Kidney (tissue), 14 donors: ENCODE results near the gene UGCG. TPM values are rescaled to one million over a fixed set of nuclear protein-coding genes. Genes with fewer than 3 reads are reported as not detected.
"Not testable (repeated sequence)": the region's sequence is repeated elsewhere in the genome, so short reads cannot be mapped to it uniquely, and the experiment has no call there.

Source experiments
- DNase-seq, 5 donors: peaks; one replicate each; pipeline ENCODE4 v3.0.0-alpha.2; 2013 to 2020
- FAIRE-seq: peaks from 2 replicates; lab custom pipeline; 2012; peaks lifted over from hg19 to GRCh38; lab: Jason Lieb, UNC
- H3K27ac ChIP-seq, 2 donors: one replicate each; pipeline ENCODE4 v1.7.0; 2013; ENCODE audit warnings: low read depth in 2 of 2, low read length in 2 of 2, inconsistent platforms in 1 of 2
- H3K27me3 ChIP-seq: one replicate; pipeline ENCODE4 v1.7.1; 2013; ENCODE audit warnings: low read length, inconsistent platforms; ENCODE audit not compliant: control insufficient read depth, insufficient read depth
- H3K36me3 ChIP-seq, 3 donors: one replicate each; pipeline versions ENCODE4 v1.7.0 to v1.7.1; 2013; ENCODE audit warnings: low read length in 3 of 3, control low read depth in 1 of 3, inconsistent platforms in 1 of 3; ENCODE audit not compliant: insufficient read depth in 3 of 3, control insufficient read depth in 2 of 3
- H3K4me1 ChIP-seq, 3 donors: one replicate each; pipeline versions ENCODE4 v1.7.0 to v1.7.1; 2013; ENCODE audit warnings: low read length in 3 of 3, inconsistent platforms in 1 of 3, low read depth in 1 of 3; ENCODE audit not compliant: control insufficient read depth in 2 of 3, insufficient read depth in 2 of 3
- H3K4me3 ChIP-seq, 3 donors: one replicate each; pipeline versions ENCODE4 v1.7.0 to v1.8.1; 2013; ENCODE audit warnings: low read length in 3 of 3, control low read depth in 1 of 3, inconsistent platforms in 1 of 3
- H3K9ac ChIP-seq, 3 donors: one replicate each; pipeline versions ENCODE4 v1.7.0 to v1.7.1; 2013; ENCODE audit warnings: low read length in 3 of 3, control low read depth in 1 of 3, inconsistent platforms in 1 of 3
- H3K9me3 ChIP-seq, 3 donors: one replicate each; pipeline versions ENCODE4 v1.7.0 to v1.7.1; 2013; ENCODE audit warnings: low read length in 3 of 3, control low read depth in 1 of 3, inconsistent platforms in 1 of 3; ENCODE audit not compliant: control insufficient read depth in 2 of 3, insufficient read depth in 1 of 3
- CTCF ChIP-seq: IDR thresholded peaks from 3 replicates; pipeline ENCODE4 v1.5.1; 2012; ENCODE audit warnings: mild to moderate bottlenecking, moderate library complexity, borderline replicate concordance; ENCODE audit not compliant: insufficient read depth; ENCODE audit errors: extremely low read depth
- intact Hi-C: fragments of 100-400 bp; cut with DNase I; formaldehyde crosslinking; loops from one replicate; pipeline ENCODE4 v1.11.1; 2022
- polyA plus RNA-seq: library from polyadenylated mRNA; stranded (reverse); fragments of 350-450 nt; fragmentation: Illumina TruSeq; extraction: RNeasy Lipid Tissue Mini Kit (QIAGEN cat#74804); gene quantifications from one replicate; pipeline ENCODE4 v1.2.3, GENCODE V29; 2014; ENCODE audit warnings: low read depth, low replicate concordance; ENCODE audit not compliant: insufficient read depth
- total RNA-seq: library from RNA; stranded (reverse); fragmentation: NEBNext Ultra II Directional; extraction: Animal tissue kit (Norgen Biotek cat#: 25700); gene quantifications from one replicate; pipeline ENCODE4 v1.2.1, GENCODE V29; 2021
- donor health status: control.
- donor health status: control.
- donor health status: control.
- donor health status: control.
- donor health status: control.
- donor health status: DM: yes; HTN: yes; CAD: no.
- donor health status: Normal renal cell carcinoma (clear cell type).

UGCG gene
- total and polyA plus RNA-seq, 2 donors from 2014 or later: 20.8 to 113 TPM

GRCh38 chr9:111944241-111944866 lies 47.7 kb downstream of the UGCG start:
- H3K4me3 ChIP-seq: no peak overlapping the region
- no peaks in the 10 kb centered on the region for H3K36me3 ChIP-seq
- intact Hi-C loops: no loop called here
- no peak for TF ChIP-seq CTCF
- no peak for DNase-seq
- H3K4me1 ChIP-seq: no peaks in the 10 kb centered on the region
- no peak for FAIRE-seq
- H3K27ac ChIP-seq: no peak overlapping the region
- H3K9ac ChIP-seq: no peak overlapping the region
- no peaks in the 10 kb centered on the region for H3K27me3 ChIP-seq
- no peaks in the 10 kb centered on the region for H3K9me3 ChIP-seq

- intact Hi-C loops: no loop called here
- Histone ChIP-seq H3K36me3 (no peaks in the 10 kb centered on the region), H3K4me3 (no peak overlapping the region), H3K4me1 (no peaks in the 10 kb centered on the region), H3K27ac (no peak overlapping the region), H3K9ac (no peak overlapping the region), H3K27me3 (no peaks in the 10 kb centered on the region), H3K9me3 (no peaks in the 10 kb centered on the region)
- TF ChIP-seq CTCF: no peak
- FAIRE-seq (no peak), DNase-seq (no peak)
These were observed 48.6 kb downstream of the UGCG start for GRCh38 chr9:111945216-111945615.

DNA sequence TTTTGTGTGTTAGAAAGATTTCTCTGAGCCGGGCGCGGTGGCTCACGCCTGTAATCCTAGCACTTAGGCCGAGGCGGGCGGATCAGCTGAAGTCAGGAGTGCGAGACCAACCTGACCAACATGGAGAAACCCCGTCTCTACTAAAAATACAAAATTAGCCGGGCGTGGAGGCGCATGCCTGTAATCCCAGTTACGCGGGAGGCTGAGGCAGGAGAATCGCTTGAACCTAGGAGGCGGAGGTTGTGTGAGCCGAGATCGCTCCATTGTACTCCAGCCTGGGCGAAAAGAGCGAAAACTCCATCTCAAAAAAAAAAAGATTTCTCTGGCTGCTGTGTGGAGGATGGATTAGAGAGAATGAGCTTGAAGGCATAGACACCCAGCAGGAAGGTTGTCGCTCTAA lies 51.5 kb downstream of the UGCG start:
- FAIRE-seq, DNase-seq, H3K4me3 ChIP-seq, H3K27ac ChIP-seq, intact Hi-C loops, H3K9me3 ChIP-seq, H3K9ac ChIP-seq, H3K4me1 ChIP-seq, H3K27me3 ChIP-seq, H3K36me3 ChIP-seq: not testable (repeated sequence)

DNA sequence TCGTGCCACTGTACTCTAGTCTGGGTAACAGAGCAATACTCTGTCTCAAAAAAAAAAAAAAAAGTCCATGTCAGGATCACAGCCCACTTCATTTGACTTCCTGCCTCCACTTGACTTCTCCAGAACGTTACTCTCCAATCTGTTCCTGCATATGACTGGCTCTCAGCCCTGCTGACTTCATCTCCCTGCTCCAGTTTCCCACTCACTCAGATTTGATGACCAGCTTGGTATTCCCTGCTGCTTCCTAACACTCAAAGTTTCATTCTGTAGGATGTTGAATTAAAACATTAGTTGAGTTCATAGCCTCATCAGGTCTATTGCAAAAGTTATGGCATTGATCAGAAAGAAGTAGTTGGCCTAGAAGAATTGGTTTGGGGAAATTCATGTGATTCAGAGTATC lies 52.3 kb downstream of the UGCG start:
- Histone ChIP-seq H3K27me3 (no peaks in the 10 kb centered on the region), H3K9ac (no peak overlapping the region), H3K4me1 (no peaks in the 10 kb centered on the region), H3K36me3 (no peaks in the 10 kb centered on the region), H3K9me3 (no peaks in the 10 kb centered on the region), H3K27ac (no peak overlapping the region), H3K4me3 (no peak overlapping the region)
- no peak for DNase-seq
- no peak for FAIRE-seq
- intact Hi-C loops: no loop called here
- TF ChIP-seq CTCF: no peak
